GM12891 (cell line): ENCODE measurements around the gene TRIM25.

Source experiments
- PAX5 ChIP-seq: IDR thresholded peaks from 2 replicates; pipeline ENCODE4 v1.6.1; 2011; ENCODE audit warnings: low read length, moderate library complexity, mild to moderate bottlenecking; ENCODE audit not compliant: insufficient read depth, severe bottlenecking
- POLR2A ChIP-seq: IDR thresholded peaks from 2 replicates; pipeline ENCODE4 v1.6.1; 2011; ENCODE audit warnings: low read depth, low read length, control low read depth
- POLR2AphosphoS5 ChIP-seq: IDR thresholded peaks from 2 replicates; pipeline ENCODE4 v1.6.1; 2011; ENCODE audit warnings: low read depth, low read length, control low read depth
- POU2F2 ChIP-seq: IDR thresholded peaks from 2 replicates; pipeline ENCODE4 v1.6.1; 2011; ENCODE audit warnings: low read depth, mild to moderate bottlenecking, control low read depth, low read length, moderate library complexity
- SPI1 ChIP-seq: IDR thresholded peaks from 2 replicates; pipeline ENCODE4 v1.6.1; 2011; ENCODE audit warnings: low read depth, low read length, control low read depth
- TAF1 ChIP-seq: IDR thresholded peaks from 2 replicates; pipeline ENCODE4 v1.6.1; 2011; ENCODE audit warnings: low read depth, low read length, control low read depth

DNA sequence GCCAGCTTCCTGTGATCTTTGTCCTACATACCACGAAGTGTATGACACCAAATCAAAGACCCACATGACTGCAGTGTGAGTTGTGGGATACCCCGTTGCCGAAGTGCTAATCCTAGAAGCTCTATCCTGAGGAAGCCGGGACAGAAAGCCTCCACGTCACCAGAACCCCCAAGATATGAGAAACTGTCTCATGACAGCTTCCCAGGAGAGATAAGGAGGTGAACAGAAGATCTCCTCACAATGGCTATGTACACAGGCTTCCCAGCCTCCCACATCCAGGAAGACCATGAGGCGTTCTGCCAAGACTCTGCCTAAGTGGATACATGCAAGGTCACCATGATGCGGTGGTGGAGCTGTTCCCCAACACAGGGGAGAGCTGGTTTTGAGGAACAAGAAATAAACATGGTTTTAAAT, 37.1 kb downstream of the TRIM25 start:
- no peak for TF ChIP-seq TAF1
- TF ChIP-seq POLR2AphosphoS5, result no peak
- no peak for TF ChIP-seq POLR2A
- TF ChIP-seq SPI1, result no peak
- no peak for TF ChIP-seq PAX5
- TF ChIP-seq POU2F2, result no peak
